Activated T-cell treated with anti-CD3 and anti-CD28 coated beads for 48 hours (primary cell): ENCODE data around the gene GLUD1.
"Not testable (repeated sequence)": the region's sequence is repeated elsewhere in the genome, so short reads cannot be mapped to it uniquely, and the experiment has no call there.

Source experiments
- DNase-seq: peaks from one replicate; pipeline ENCODE4 v3.0.0-alpha.2; 2020; ENCODE audit warnings: low read depth

The GLUD1 gene

GRCh38 chr10:87094373-87095235 is at the start of gene GLUD1, which contains the start of gene SHLD2:
Gene GLUD1, minus strand, starts transcription at chr10:87094843. Its CDS starts 74 bp downstream, at chr10:87094769.
Gene SHLD2, plus strand, starts transcription at chr10:87095206. Its CDS starts 56,149 bp downstream, at chr10:87151355.
- peak; percentile 93 for DNase-seq

- not testable (repeated sequence) for DNase-seq
Measured at GRCh38 chr10:87143109-87143418, 48.4 kb upstream of the GLUD1 start.

- DNase-seq = not testable (repeated sequence)
Measured at GRCh38 chr10:87142230-87143108, 47.8 kb upstream of the GLUD1 start.

- DNase-seq = not testable (repeated sequence)
Measured at GRCh38 chr10:87137478-87137877, 42.8 kb upstream of the GLUD1 start.

- DNase-seq = not testable (repeated sequence)
Measured at GRCh38 chr10:87134440-87134839, 39.8 kb upstream of the GLUD1 start.

GRCh38 chr10:87133936-87134335 is 39.3 kb upstream of the GLUD1 start:
- DNase-seq = not testable (repeated sequence)

- DNase-seq = not testable (repeated sequence)
Measured at GRCh38 chr10:87132176-87132575, 37.5 kb upstream of the GLUD1 start.

- DNase-seq = not testable (repeated sequence)
Measured at GRCh38 chr10:87127607-87128156, 33.0 kb upstream of the GLUD1 start.

- DNase-seq = not testable (repeated sequence)
Measured at GRCh38 chr10:87127048-87127447, 32.4 kb upstream of the GLUD1 start.

GRCh38 chr10:87123351-87123750 is 28.7 kb upstream of the GLUD1 start:
- DNase-seq = not testable (repeated sequence)

- not testable (repeated sequence) for DNase-seq
Measured at GRCh38 chr10:87119029-87119428, 24.4 kb upstream of the GLUD1 start.

GRCh38 chr10:87118122-87118521 is 23.5 kb upstream of the GLUD1 start:
- DNase-seq = not testable (repeated sequence)

GRCh38 chr10:87105446-87106124 is 10.9 kb upstream of the GLUD1 start:
- DNase-seq = no peak

GRCh38 chr10:87104727-87105126 is 10.1 kb upstream of the GLUD1 start:
- DNase-seq = not testable (repeated sequence)

GRCh38 chr10:87101996-87102395 is 7.4 kb upstream of the GLUD1 start:
- no peak for DNase-seq

- DNase-seq = peak; percentile 73
Measured at GRCh38 chr10:87095236-87095945, 748 bp upstream of the GLUD1 start.

- peak; percentile 69 for DNase-seq
Measured at GRCh38 chr10:87093632-87094372, 841 bp downstream of the GLUD1 start.

GRCh38 chr10:87092861-87093631 is 1.6 kb downstream of the GLUD1 start:
- DNase-seq = no peak

- DNase-seq = no peak
Measured at GRCh38 chr10:87092376-87092860, 2.2 kb downstream of the GLUD1 start.
